A549 (cell line): ENCODE results near the gene YAF2. TPM values are rescaled to one million over a fixed set of nuclear protein-coding genes. Genes with fewer than 3 reads are reported as not detected.

Experiments
- ATAC-seq, 2 experiments: fragments of 200-7000 bp in 1 of 2; fragments of >200 bp in 1 of 2; cut with Nextera tagmentation in 1 of 2; cut with Tn5 transposase in 1 of 2; 3 replicates each; pipeline versions ENCODE4 v1.8.0 to v1.9.1; 2018 to 2020; ENCODE audit warnings: mild to moderate bottlenecking in 1 of 2, moderate library complexity in 1 of 2
- CTCF ChIA-PET: fragments of 300-600 bp; sonication (Branson Sonifier 250); formaldehyde crosslinking; extraction: SDS; loops from one replicate; lab custom pipeline; 2021; ENCODE audit warnings: antibody characterized with exemption, inconsistent platforms; lab: Yijun Ruan, JAX
- POLR2A ChIA-PET: fragments of 350-600 bp; formaldehyde crosslinking; extraction: SDS; loops from one replicate; lab custom pipeline; 2021; ENCODE audit warnings: antibody characterized with exemption, inconsistent platforms; lab: Yijun Ruan, JAX
- DNase-seq, 2 experiments: peaks; one replicate each; pipeline versions ENCODE4 v3.0.0 to v3.0.0-alpha.2; 2011 to 2016; ENCODE audit warnings: low read depth in 1 of 2, low spot score in 1 of 2
- FAIRE-seq: peaks from 2 replicates; lab custom pipeline; 2011; peaks lifted over from hg19 to GRCh38; lab: Jason Lieb, UNC
- H3K27ac ChIP-seq, 2 experiments: fragments of >200 bp; sonication (Bioruptor Twin); formaldehyde crosslinking; 3 replicates each; pipeline ENCODE4 v1.5.1; 2016 to 2017
- H3K4me1 ChIP-seq: fragments of >200 bp; sonication (Bioruptor Twin); formaldehyde crosslinking; 3 replicates; pipeline ENCODE4 v1.6.1; 2016
- H3K4me2 ChIP-seq: fragments of >200 bp; sonication (Bioruptor Twin); formaldehyde crosslinking; 3 replicates; pipeline ENCODE4 v1.6.1; 2016
- H3K4me3 ChIP-seq: fragments of >200 bp; sonication (Bioruptor Twin); formaldehyde crosslinking; 3 replicates; pipeline ENCODE4 v1.5.1; 2016
- H3K9me3 ChIP-seq: fragments of >200 bp; sonication (Bioruptor Twin); formaldehyde crosslinking; 3 replicates; pipeline ENCODE4 v1.6.1; 2016
- CBX8 ChIP-seq: fragments of 200-600 bp; sonication (generic); IDR thresholded peaks from 2 replicates; pipeline ENCODE4 v1.6.1; 2016
- EHF ChIP-seq: fragments of 250-450 bp; sonication (Bioruptor Pico); IDR thresholded peaks from 2 replicates; pipeline ENCODE4 v1.5.0; 2020; ENCODE audit warnings: mild to moderate bottlenecking
- EHMT2 ChIP-seq: fragments of 200-600 bp; sonication (generic); IDR thresholded peaks from 2 replicates; pipeline ENCODE4 v1.6.1; 2016; ENCODE audit warnings: antibody characterized with exemption, low read depth, mild to moderate bottlenecking, moderate library complexity
- ESRRA ChIP-seq: fragments of 150-350 bp; IDR thresholded peaks from 2 replicates; pipeline ENCODE4 v1.6.1; 2014; ENCODE audit warnings: mild to moderate bottlenecking, low read length, borderline replicate concordance
- FOSL2 ChIP-seq, 2 experiments: fragments of 450-650 bp in 1 of 2; fragments of >200 bp in 1 of 2; sonication (Bioruptor Twin) in 1 of 2; formaldehyde crosslinking; IDR thresholded peaks; 2 replicates each; pipeline versions ENCODE4 v1.5.0 to v1.6.1; 2016 to 2020; ENCODE audit warnings: mild to moderate bottlenecking in 1 of 2, moderate library complexity in 1 of 2
- HDAC2 ChIP-seq: fragments of 200-600 bp; sonication (generic); IDR thresholded peaks from 2 replicates; pipeline ENCODE4 v1.6.1; 2016
- HEYL ChIP-seq: fragments of 250-450 bp; sonication (Bioruptor Pico); IDR thresholded peaks from 2 replicates; pipeline ENCODE4 v1.8.0; 2021; ENCODE audit warnings: mild to moderate bottlenecking, moderate library complexity
- HOXB5 ChIP-seq: fragments of 250-450 bp; sonication (Bioruptor Pico); IDR thresholded peaks from 2 replicates; pipeline ENCODE4 v1.5.0; 2020; ENCODE audit warnings: mild to moderate bottlenecking, moderate library complexity
- JUN ChIP-seq, 2 experiments: fragments of >200 bp; sonication (Bioruptor Twin); formaldehyde crosslinking; IDR thresholded peaks; 2 replicates in 1 of 2; 3 replicates in 1 of 2; pipeline ENCODE4 v1.6.1; 2016 to 2017
- JUNB ChIP-seq: fragments of >200 bp; sonication (Bioruptor Twin); formaldehyde crosslinking; IDR thresholded peaks from 2 replicates; pipeline ENCODE4 v1.6.1; 2016
- MYC ChIP-seq: IDR thresholded peaks from 2 replicates; pipeline ENCODE4 v1.6.1; 2012; ENCODE audit warnings: mild to moderate bottlenecking, inconsistent platforms, low read length, improper control_type of control experiment, borderline replicate concordance
- NR3C1 ChIP-seq: fragments of >200 bp; sonication (Bioruptor Twin); formaldehyde crosslinking; IDR thresholded peaks from 3 replicates; pipeline ENCODE4 v1.6.1; 2017
- PHF8 ChIP-seq: fragments of 200-600 bp; sonication (generic); IDR thresholded peaks from 2 replicates; pipeline ENCODE4 v1.6.1; 2016; ENCODE audit warnings: low read depth, mild to moderate bottlenecking, antibody characterized with exemption, moderate library complexity, borderline replicate concordance
- POLR2A ChIP-seq: IDR thresholded peaks from 2 replicates; pipeline ENCODE4 v1.6.1; 2012; ENCODE audit warnings: mild to moderate bottlenecking, low read length
- POLR2AphosphoS2 ChIP-seq: conservative IDR thresholded peaks from 2 replicates; pipeline ENCODE4 v1.6.1; 2012; ENCODE audit warnings: low read length, improper control_type of control experiment, inconsistent platforms
- RAD21 ChIP-seq, 2 experiments: fragments of >200 bp in 1 of 2; sonication (Bioruptor Twin) in 1 of 2; formaldehyde crosslinking in 1 of 2; IDR thresholded peaks in 1 of 2; conservative IDR thresholded peaks in 1 of 2; 2 replicates in 1 of 2; 3 replicates in 1 of 2; pipeline ENCODE4 v1.6.1; 2012 to 2018; ENCODE audit warnings: inconsistent platforms in 1 of 2
- RARB ChIP-seq: fragments of 250-450 bp; sonication (Bioruptor Pico); IDR thresholded peaks from 2 replicates; pipeline ENCODE4 v1.8.0; 2021; ENCODE audit warnings: mild to moderate bottlenecking, moderate library complexity
- RNF2 ChIP-seq: fragments of 200-600 bp; sonication (generic); IDR thresholded peaks from 2 replicates; pipeline ENCODE4 v1.6.1; 2016; ENCODE audit warnings: low read depth, mild to moderate bottlenecking, antibody characterized with exemption, moderate library complexity, borderline replicate concordance
- TFCP2L1 ChIP-seq: fragments of 250-450 bp; sonication (Bioruptor Pico); IDR thresholded peaks from 2 replicates; pipeline ENCODE4 v1.5.0; 2021; ENCODE audit warnings: mild to moderate bottlenecking
- TP53 ChIP-seq: fragments of 250-450 bp; sonication (Bioruptor Pico); IDR thresholded peaks from 2 replicates; pipeline ENCODE4 v1.5.0; 2021; ENCODE audit warnings: mild to moderate bottlenecking, moderate library complexity
- ZC3H11A ChIP-seq: fragments of 450-650 bp; IDR thresholded peaks from 2 replicates; pipeline ENCODE4 v1.6.1; 2014; ENCODE audit warnings: antibody characterized with exemption, mild to moderate bottlenecking
- ZSCAN20 ChIP-seq: fragments of 250-450 bp; sonication (Bioruptor Pico); IDR thresholded peaks from 2 replicates; pipeline ENCODE4 v1.8.0; 2022; ENCODE audit warnings: mild to moderate bottlenecking, moderate library complexity
- WGBS: methylation state at CpG from one replicate; pipeline ENCODE4 v1.1.6; 2017; ENCODE audit errors: missing lambda C conversion rate; 5-methylcytosine and 5-hydroxymethylcytosine counted together
- polyA plus RNA-seq, 4 experiments: library from polyadenylated mRNA; depleted of rRNA in 3 of 4; stranded (reverse); fragments of >200 nt; fragmentation: RNase III in 1 of 4; extraction: RNeasy Plus Mini Kit Qiagen cat#74134 plus additional on column Dnase treatment in 1 of 4; gene quantifications; 2 replicates in 3 of 4; 3 replicates in 1 of 4; pipeline ENCODE4 v1.2.3, GENCODE V29; 2011 to 2017
- TF ChIP-seq, protein P1 (sequence below): fragments of 150-350 bp; IDR thresholded peaks from 2 replicates; pipeline ENCODE4 v1.6.1; 2014; ENCODE audit warnings: low read depth, mild to moderate bottlenecking, low read length
- TF ChIP-seq, protein P2 (sequence below): fragments of 450-650 bp; IDR thresholded peaks from 2 replicates; pipeline ENCODE4 v1.6.1; 2014; ENCODE audit warnings: antibody characterized with exemption
- TF ChIP-seq, protein P3 (sequence below): IDR thresholded peaks from 2 replicates; pipeline ENCODE4 v1.6.1; 2012; ENCODE audit warnings: low read depth, borderline replicate concordance
- TF ChIP-seq, protein P4 (sequence below): IDR thresholded peaks from 2 replicates; pipeline ENCODE4 v1.6.1; 2012
- TF ChIP-seq, protein P5 (sequence below): fragments of >200 bp; sonication (Bioruptor Twin); formaldehyde crosslinking; IDR thresholded peaks from 3 replicates; pipeline ENCODE4 v1.6.1; 2016

The YAF2 gene
- polyA plus RNA-seq, 2 of the 4 experiments (the other 2 are of a cell fraction), result 21.5 to 49.2 TPM

DNA sequence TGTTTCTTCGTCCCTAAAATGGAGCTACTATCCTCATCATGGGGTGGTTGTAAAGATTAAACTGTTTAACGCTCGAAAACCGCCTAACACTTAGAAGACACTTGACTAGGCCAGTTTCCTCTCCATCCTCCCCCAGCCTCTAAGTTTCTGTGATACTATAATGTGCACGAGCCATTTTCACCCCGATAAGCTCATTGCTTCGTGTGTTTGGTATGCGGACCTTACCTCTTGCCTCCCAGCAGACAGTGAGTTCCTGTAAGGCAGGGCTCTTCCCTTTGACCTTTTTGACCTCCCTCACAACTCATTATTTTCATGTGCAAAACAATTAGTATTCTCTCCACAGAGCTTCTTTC is 92.9 kb downstream of the YAF2 start (continued):
- TF ChIP-seq, protein P1, sequence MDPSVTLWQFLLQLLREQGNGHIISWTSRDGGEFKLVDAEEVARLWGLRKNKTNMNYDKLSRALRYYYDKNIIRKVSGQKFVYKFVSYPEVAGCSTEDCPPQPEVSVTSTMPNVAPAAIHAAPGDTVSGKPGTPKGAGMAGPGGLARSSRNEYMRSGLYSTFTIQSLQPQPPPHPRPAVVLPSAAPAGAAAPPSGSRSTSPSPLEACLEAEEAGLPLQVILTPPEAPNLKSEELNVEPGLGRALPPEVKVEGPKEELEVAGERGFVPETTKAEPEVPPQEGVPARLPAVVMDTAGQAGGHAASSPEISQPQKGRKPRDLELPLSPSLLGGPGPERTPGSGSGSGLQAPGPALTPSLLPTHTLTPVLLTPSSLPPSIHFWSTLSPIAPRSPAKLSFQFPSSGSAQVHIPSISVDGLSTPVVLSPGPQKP, result no peak
- TF ChIP-seq RARB (CRISPR knock-in tag) (no peak), HOXB5 (CRISPR knock-in tag) (no peak)
- TF ChIP-seq, protein P2, sequence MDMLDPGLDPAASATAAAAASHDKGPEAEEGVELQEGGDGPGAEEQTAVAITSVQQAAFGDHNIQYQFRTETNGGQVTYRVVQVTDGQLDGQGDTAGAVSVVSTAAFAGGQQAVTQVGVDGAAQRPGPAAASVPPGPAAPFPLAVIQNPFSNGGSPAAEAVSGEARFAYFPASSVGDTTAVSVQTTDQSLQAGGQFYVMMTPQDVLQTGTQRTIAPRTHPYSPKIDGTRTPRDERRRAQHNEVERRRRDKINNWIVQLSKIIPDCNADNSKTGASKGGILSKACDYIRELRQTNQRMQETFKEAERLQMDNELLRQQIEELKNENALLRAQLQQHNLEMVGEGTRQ, result no peak

DNA sequence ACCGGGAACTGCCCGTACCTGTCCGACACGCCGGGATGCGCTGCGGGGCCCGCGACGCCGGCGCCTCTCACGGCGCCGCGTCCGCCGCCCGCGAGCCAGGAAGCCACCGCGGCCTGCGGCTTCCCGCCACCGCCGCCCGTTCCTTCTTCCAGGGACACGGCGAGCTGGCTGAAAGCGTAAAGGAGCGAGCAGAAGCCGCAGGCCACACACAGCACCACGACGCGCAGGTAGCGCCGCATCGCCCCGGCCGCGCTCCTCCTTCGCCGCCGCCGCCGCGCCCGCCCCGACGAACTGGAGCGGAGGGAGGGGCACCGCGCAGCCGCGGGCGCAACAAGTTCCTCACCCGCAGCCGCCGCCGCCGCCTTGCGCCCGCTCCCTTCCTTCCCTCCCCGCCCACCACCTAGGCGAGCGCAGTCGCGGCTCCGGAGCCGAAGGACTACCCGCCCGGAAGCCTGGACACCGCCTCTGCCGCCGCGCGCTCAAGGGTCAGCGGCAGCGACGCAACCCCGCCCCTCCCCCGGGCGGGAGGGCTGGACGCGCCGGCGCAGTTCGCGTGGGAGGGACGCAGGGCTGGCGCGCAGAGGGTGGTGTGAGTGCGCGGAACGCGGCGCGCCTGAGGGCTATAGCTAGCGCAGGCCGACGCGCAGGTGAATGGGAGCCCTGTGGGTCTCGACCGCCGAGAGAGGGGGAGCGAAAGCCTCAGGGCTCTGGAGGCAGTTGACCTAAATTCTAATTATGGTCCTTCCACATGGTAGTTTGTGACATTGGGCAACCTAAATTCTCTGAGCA is 93.4 kb downstream of the YAF2 start, which contains the start of gene GXYLT1:
Gene GXYLT1, minus strand, starts transcription at position 467 of the 789 bp plus-strand sequence. Its CDS starts 228 bp downstream, at position 239.
- FAIRE-seq (no peak), ATAC-seq (peak; percentile 92 to 94), DNase-seq (peak; percentile 78 to 96)
- under 1% methylated on average over 72 of the region's 106 CpGs for WGBS
- CTCF ChIA-PET, result interaction anchor here (0.6 to 2.1 kb wide), 12 partner anchors 9 to 242 kb away, joined by 3 to 10 read pairs (median 4); no protein-coding TSS in a partner anchor
- TF ChIP-seq HEYL (CRISPR knock-in tag), result no peak
- TF ChIP-seq, protein P3, sequence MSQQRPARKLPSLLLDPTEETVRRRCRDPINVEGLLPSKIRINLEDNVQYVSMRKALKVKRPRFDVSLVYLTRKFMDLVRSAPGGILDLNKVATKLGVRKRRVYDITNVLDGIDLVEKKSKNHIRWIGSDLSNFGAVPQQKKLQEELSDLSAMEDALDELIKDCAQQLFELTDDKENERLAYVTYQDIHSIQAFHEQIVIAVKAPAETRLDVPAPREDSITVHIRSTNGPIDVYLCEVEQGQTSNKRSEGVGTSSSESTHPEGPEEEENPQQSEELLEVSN, result peak; percentile 90; the same call in 1 of the 2 replicates
- TF ChIP-seq POLR2A, result peak; percentile 82
- TF ChIP-seq, protein P2, result no peak
- TF ChIP-seq RAD21 (conservative IDR thresholded peaks at IDR 0.05 in 1 of 2, IDR thresholded peaks at IDR 0.05 in 1 of 2), result peak in 1 of 2 experiments; percentile 17; a peak in 1 of 5 replicates
- peak; percentile 69; the same call in 1 of the 2 replicates for TF ChIP-seq TP53 (CRISPR knock-in tag)
- 0 out of 2 replicates have a peak, but pooled peaks have one; percentile 68 for TF ChIP-seq POLR2AphosphoS2
- TF ChIP-seq, protein P4, sequence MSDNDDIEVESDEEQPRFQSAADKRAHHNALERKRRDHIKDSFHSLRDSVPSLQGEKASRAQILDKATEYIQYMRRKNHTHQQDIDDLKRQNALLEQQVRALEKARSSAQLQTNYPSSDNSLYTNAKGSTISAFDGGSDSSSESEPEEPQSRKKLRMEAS, result peak; percentile 89
- no peak for TF ChIP-seq CBX8
- TF ChIP-seq PHF8, result peak; percentile 74; the same call in 1 of the 2 replicates
- TF ChIP-seq HDAC2, result no peak
- peak; percentile 63 to 84; a peak in 4 of 5 replicates for TF ChIP-seq JUN (IDR thresholded peaks at IDR 0.05)
- H3K4me1 ChIP-seq, result peaks cover 49% of the 10 kb centered on the region
- H3K4me3 ChIP-seq, result peak within 1 kb of the TSS; percentile 82
- H3K4me2 ChIP-seq, result peak within 1 kb of the TSS; percentile 92
- H3K27ac ChIP-seq, result peak within 1 kb of the TSS; percentile 95 to 96
- no peaks in the 10 kb centered on the region for H3K9me3 ChIP-seq
- POLR2A ChIA-PET, result interaction anchor here (0.6 to 1.3 kb wide), 8 partner anchors 9 to 183 kb away, joined by 3 to 6 read pairs (median 4); partner anchors contain the start of genes PPHLN1 and ZCRB1

DNA sequence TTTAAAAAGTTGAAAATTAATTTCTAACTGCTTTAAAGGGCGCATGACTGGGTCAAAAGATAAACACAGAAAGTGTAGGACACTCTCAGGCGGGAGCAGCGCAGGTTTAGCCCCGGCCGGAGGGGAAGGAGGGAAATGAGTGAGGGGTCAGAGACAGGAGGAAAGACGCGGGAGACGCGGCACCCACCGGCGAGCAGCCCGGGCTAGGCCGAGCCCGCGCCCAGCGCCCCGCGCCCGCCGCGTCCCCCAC is 94.0 kb downstream of the YAF2 start:
- no peaks in the 10 kb centered on the region for H3K9me3 ChIP-seq
- under 1% methylated on average over 21 of the region's 21 CpGs for WGBS
- H3K4me2 ChIP-seq, result peak overlapping the region; percentile 92
- peak overlapping the region; percentile 82 for H3K4me3 ChIP-seq
- no peak for DNase-seq
- ATAC-seq, result no peak
- CTCF ChIA-PET, result no interaction called here
- no peak for FAIRE-seq
- H3K27ac ChIP-seq, result peak overlapping the region; percentile 95 to 96
- POLR2A ChIA-PET, result no interaction called here
- peaks cover 49% of the 10 kb centered on the region for H3K4me1 ChIP-seq
- no peak for TF ChIP-seq ZC3H11A
- no peak for TF ChIP-seq ESRRA
- no peak for TF ChIP-seq TP53 (CRISPR knock-in tag)
- TF ChIP-seq HOXB5 (CRISPR knock-in tag), result no peak
- no peak for TF ChIP-seq RNF2
- no peak for TF ChIP-seq HDAC2
- TF ChIP-seq EHF (CRISPR knock-in tag), result no peak
- TF ChIP-seq EHMT2, result no peak
- no peak for TF ChIP-seq TFCP2L1 (CRISPR knock-in tag)
- TF ChIP-seq JUNB, result no peak
- TF ChIP-seq, protein P5, sequence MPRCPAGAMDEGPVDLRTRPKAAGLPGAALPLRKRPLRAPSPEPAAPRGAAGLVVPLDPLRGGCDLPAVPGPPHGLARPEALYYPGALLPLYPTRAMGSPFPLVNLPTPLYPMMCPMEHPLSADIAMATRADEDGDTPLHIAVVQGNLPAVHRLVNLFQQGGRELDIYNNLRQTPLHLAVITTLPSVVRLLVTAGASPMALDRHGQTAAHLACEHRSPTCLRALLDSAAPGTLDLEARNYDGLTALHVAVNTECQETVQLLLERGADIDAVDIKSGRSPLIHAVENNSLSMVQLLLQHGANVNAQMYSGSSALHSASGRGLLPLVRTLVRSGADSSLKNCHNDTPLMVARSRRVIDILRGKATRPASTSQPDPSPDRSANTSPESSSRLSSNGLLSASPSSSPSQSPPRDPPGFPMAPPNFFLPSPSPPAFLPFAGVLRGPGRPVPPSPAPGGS, result no peak
- no peak for TF ChIP-seq MYC
- no peak for TF ChIP-seq ZSCAN20
- no peak for TF ChIP-seq NR3C1
- no peak for TF ChIP-seq FOSL2 (IDR thresholded peaks at IDR 0.05)
- no peak for TF ChIP-seq FOSL2 (CRISPR knock-in tag; IDR thresholded peaks at IDR 0.05)
